Endothelial cell (in vitro differentiated cells): ENCODE measurements around the gene BABAM2. TPM values are rescaled to one million over a fixed set of nuclear protein-coding genes. Genes with fewer than 3 reads are reported as not detected.

ENCODE experiments used
- DNase-seq: peaks from one replicate; pipeline ENCODE4 v3.0.0; 2021; ENCODE audit warnings: low spot score
- H3K27ac Mint-ChIP-seq: one replicate; pipeline ENCODE4 v1.8.0; 2021; ENCODE audit warnings: mixed read lengths, inconsistent platforms; ENCODE audit not compliant: unreplicated experiment
- H3K27me3 Mint-ChIP-seq: one replicate; pipeline ENCODE4 v1.8.0; 2021; ENCODE audit warnings: mild to moderate bottlenecking, moderate library complexity, mixed read lengths, inconsistent platforms; ENCODE audit not compliant: unreplicated experiment
- H3K36me3 Mint-ChIP-seq: one replicate; pipeline ENCODE4 v1.8.0; 2021; ENCODE audit warnings: mild to moderate bottlenecking, low read depth, mixed read lengths, inconsistent platforms; ENCODE audit not compliant: unreplicated experiment
- H3K4me1 Mint-ChIP-seq: one replicate; pipeline ENCODE4 v1.8.0; 2021; ENCODE audit warnings: mild to moderate bottlenecking, mixed read lengths, inconsistent platforms; ENCODE audit not compliant: unreplicated experiment
- H3K4me3 Mint-ChIP-seq: one replicate; pipeline ENCODE4 v1.8.0; 2021; ENCODE audit warnings: mild to moderate bottlenecking, mixed read lengths, inconsistent platforms; ENCODE audit not compliant: unreplicated experiment
- H3K9me3 Mint-ChIP-seq: one replicate; pipeline ENCODE4 v1.8.0; 2021; ENCODE audit warnings: mixed read lengths, inconsistent platforms; ENCODE audit not compliant: unreplicated experiment
- total RNA-seq: library from RNA; stranded (reverse); fragmentation: NEBNext Ultra II Directional; extraction: Animal tissue kit (Norgen Biotek cat#: 25700); gene quantifications from one replicate; pipeline ENCODE4 v1.2.1, GENCODE V29; 2021; ENCODE audit not compliant: unreplicated experiment
- TF ChIP-seq, protein P1 (sequence below): fragments of 200-600 bp; sonication (generic); IDR thresholded peaks from one replicate; pipeline ENCODE4 v1.5.0; 2021; ENCODE audit warnings: antibody characterized with exemption; ENCODE audit not compliant: unreplicated experiment

The BABAM2 gene
- total RNA-seq, 1 donor from 2014 or later, result 40.2 TPM

DNA sequence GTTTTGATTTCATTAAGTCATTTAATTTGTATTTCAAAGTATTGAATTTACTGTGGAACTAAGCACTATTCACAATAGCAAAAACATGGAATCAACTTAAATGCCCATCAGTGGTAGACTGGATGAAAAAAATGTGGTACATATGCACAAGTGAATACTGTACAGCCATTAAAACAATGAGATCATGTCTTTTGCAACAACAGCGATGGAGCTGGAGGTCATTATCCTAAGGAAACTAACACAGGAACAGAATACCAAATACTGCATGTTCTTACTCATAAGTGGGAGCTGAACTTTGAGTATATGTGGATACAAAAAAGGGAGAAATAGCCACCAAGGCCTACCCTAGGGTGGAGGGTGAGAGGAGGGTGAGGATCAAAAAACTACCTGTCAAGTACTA, 164.4 kb downstream of the BABAM2 start:
- H3K4me1 Mint-ChIP-seq, result no peaks in the 10 kb centered on the region
- TF ChIP-seq, protein P1, sequence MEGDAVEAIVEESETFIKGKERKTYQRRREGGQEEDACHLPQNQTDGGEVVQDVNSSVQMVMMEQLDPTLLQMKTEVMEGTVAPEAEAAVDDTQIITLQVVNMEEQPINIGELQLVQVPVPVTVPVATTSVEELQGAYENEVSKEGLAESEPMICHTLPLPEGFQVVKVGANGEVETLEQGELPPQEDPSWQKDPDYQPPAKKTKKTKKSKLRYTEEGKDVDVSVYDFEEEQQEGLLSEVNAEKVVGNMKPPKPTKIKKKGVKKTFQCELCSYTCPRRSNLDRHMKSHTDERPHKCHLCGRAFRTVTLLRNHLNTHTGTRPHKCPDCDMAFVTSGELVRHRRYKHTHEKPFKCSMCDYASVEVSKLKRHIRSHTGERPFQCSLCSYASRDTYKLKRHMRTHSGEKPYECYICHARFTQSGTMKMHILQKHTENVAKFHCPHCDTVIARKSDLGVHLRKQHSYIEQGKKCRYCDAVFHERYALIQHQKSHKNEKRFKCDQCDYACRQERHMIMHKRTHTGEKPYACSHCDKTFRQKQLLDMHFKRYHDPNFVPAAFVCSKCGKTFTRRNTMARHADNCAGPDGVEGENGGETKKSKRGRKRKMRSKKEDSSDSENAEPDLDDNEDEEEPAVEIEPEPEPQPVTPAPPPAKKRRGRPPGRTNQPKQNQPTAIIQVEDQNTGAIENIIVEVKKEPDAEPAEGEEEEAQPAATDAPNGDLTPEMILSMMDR, result no peak
- no peak for DNase-seq
- no peaks in the 10 kb centered on the region for H3K27me3 Mint-ChIP-seq
- no peak overlapping the region for H3K27ac Mint-ChIP-seq
- H3K9me3 Mint-ChIP-seq, result no peaks in the 10 kb centered on the region
- H3K4me3 Mint-ChIP-seq, result no peak overlapping the region
- H3K36me3 Mint-ChIP-seq, result no peaks in the 10 kb centered on the region

DNA sequence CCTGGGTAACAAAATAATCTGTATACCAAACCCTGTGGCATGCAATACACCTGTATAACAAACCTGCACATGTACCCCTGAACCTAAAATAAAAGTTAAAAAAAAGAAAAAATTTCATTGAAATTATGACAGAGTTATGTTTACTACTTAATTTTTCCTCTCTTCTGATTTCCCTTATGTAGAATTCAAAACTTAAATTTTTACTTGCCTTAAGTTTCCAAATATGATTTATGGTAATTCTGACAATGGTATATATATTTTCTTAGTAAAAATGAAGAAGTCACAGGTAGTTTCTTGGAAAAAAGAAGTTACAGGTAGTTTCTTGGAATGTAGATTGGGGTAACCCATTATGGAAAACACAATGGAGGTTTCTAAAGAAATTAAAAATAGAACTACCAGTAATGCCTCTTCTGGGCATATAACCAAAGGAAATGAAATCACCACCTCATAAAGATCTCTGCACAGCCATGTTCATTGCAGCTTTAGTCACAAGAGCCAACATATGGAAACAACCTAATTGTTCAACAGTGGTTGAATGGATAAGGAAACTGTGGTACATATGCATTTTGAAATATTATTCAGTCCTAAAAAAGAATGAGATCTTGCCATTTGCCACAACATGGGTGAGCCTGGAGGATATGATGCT, 164.9 kb downstream of the BABAM2 start:
- Mint-ChIP-seq H3K36me3 (no peaks in the 10 kb centered on the region), H3K4me3 (no peak overlapping the region), H3K27ac (no peak overlapping the region), H3K27me3 (no peaks in the 10 kb centered on the region), H3K9me3 (no peaks in the 10 kb centered on the region), H3K4me1 (no peaks in the 10 kb centered on the region)
- TF ChIP-seq, protein P1, result no peak
- DNase-seq, result no peak

DNA sequence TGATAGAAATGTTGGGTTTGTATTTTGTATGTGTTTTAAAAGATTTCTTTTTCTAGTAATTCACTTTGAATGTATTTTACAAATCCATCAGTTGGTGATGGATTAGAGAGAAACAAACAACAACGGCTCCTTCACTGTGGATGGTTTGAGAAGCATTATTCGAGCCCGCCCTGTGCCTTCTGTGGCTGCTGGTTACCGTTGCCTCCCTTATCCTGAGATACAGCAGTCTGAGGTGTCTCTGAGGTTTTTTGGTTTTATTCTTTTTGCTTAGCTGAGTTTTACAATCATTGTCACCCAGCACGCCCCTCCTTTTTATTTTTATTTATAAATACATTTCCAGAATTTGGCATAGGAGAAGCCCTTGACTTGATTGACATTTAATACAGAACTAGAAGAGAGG, 168.3 kb downstream of the BABAM2 start:
- no peak for DNase-seq
- Mint-ChIP-seq H3K36me3 (no peaks in the 10 kb centered on the region), H3K27ac (no peak overlapping the region), H3K9me3 (no peaks in the 10 kb centered on the region), H3K4me1 (no peaks in the 10 kb centered on the region), H3K4me3 (no peak overlapping the region), H3K27me3 (no peaks in the 10 kb centered on the region)
- TF ChIP-seq, protein P1, result no peak

DNA sequence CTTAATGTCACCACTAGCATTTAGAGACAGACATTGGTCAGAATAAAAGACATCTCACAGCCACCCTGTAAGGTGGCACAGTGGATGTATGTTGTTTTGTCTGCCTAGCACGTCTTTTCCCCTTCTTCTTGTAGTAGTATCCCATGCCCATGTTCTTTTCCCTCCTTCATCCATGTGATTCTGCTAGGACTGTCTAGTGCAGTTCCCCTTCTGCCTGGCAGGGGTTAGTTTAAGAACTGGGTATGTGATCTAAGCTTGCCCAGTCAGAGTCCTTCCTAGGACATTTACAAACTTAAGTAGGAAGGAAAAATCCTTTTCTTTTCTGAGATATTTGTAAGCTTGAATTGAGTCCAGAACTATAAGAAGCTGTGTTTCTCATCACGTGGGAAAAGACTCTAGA, 172.3 kb downstream of the BABAM2 start:
- TF ChIP-seq, protein P1, result no peak
- Mint-ChIP-seq H3K4me1 (peaks cover 2% of the 10 kb centered on the region), H3K27ac (no peak overlapping the region), H3K36me3 (no peaks in the 10 kb centered on the region), H3K4me3 (no peak overlapping the region), H3K9me3 (no peaks in the 10 kb centered on the region), H3K27me3 (peaks cover 2% of the 10 kb centered on the region)
- DNase-seq, result no peak

DNA sequence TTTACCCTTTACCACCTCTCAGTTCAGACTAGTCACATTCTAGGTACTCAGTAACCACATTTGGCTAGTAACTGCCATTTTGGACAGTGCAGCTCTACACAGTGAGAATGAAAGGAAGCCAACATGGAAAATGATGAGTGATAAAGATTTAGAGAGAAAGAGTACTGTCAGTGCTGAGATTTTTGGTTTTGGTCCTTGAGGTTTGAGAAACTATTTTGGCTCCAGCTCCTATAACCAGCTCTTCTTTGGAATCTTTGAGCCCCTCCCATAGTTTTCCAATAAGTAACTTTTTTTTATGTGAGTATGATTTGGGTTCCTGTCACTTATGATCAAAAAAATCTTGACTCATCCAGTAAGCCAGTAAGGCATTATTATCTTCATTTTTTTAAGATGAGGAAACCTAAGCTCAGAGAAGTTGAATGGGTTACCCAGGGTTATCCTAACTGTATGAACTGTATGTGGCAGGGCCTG, 173.0 kb downstream of the BABAM2 start:
- Mint-ChIP-seq H3K9me3 (no peaks in the 10 kb centered on the region), H3K4me3 (no peak overlapping the region), H3K27ac (no peak overlapping the region), H3K4me1 (peaks cover 2% of the 10 kb centered on the region), H3K36me3 (no peaks in the 10 kb centered on the region), H3K27me3 (peaks cover 2% of the 10 kb centered on the region)
- no peak for DNase-seq
- TF ChIP-seq, protein P1, result no peak
